Measurements from ENCODE around the gene DDX52.

DDX52 gene

DNA sequence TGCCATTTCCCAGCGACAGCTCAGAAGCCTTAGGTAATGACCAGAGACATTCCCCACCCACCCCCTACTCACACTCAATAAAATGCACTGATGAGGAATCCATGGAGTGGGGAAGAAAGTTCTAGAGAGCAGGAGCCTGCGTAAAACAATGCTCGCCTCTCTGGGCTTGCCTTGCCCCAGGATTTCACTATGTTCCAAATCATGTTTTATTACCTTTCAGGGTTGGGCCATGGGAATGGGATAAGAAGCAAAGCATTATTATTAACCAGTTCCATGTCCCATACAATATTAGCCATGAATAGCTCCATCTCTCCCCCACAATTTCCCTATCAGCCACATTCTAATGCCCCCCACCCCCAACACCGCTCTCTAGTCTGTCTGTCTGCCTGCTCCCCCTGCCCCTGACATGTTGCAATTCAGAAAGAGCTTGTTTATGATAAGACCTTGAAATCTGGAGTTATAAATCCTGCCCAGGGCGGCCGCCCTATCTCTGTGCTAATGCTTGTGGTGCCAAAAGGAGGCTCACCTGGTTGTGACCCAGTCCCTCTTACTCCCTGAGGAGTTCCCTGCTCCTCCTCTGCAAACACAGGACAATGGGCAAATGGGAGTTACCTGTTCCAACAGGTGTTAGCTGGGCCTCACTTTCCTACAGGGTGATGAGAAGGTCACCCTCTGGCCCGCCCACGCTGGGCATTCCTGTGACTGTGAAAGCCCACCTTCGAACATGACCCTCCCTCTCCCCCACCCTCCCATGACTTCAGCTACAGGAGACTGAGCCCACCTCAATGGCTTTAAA is 28.0 kb upstream of the DDX52 start:
- no peak overlapping the region for H3K4me3 ChIP-seq (replicated peaks; ENCODE audit: low read depth, low read length)
- TF ChIP-seq, protein P1, sequence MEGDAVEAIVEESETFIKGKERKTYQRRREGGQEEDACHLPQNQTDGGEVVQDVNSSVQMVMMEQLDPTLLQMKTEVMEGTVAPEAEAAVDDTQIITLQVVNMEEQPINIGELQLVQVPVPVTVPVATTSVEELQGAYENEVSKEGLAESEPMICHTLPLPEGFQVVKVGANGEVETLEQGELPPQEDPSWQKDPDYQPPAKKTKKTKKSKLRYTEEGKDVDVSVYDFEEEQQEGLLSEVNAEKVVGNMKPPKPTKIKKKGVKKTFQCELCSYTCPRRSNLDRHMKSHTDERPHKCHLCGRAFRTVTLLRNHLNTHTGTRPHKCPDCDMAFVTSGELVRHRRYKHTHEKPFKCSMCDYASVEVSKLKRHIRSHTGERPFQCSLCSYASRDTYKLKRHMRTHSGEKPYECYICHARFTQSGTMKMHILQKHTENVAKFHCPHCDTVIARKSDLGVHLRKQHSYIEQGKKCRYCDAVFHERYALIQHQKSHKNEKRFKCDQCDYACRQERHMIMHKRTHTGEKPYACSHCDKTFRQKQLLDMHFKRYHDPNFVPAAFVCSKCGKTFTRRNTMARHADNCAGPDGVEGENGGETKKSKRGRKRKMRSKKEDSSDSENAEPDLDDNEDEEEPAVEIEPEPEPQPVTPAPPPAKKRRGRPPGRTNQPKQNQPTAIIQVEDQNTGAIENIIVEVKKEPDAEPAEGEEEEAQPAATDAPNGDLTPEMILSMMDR (IDR thresholded peaks at IDR 0.05; ENCODE audit: low read length, missing control alignments), result no peak
- no peak for DNase-seq (ENCODE audit: low read depth)

DNA sequence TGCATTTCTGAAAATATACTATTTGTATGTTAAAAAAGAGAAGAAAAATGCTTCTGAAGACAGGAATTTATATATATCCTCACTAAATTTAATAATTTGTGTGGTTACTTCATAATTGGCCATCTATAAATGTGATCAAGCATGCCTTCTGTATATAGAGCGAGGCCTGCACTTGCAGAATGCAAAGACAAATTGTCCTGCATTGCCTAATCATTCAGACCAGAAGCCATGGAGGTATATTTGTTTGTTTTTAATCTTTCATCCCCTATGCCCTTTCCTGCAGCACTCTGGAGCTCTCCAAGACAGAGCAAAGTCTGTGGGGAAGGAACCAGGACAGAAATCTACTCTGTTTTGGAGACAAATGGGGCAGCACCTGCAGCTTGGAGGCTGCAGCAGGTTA is 23.8 kb upstream of the DDX52 start:
- TF ChIP-seq, protein P1 (IDR thresholded peaks at IDR 0.05; ENCODE audit: low read length, missing control alignments), result no peak
- DNase-seq (ENCODE audit: low read depth), result no peak
- H3K4me3 ChIP-seq (replicated peaks; ENCODE audit: low read depth, low read length), result no peak overlapping the region

DNA sequence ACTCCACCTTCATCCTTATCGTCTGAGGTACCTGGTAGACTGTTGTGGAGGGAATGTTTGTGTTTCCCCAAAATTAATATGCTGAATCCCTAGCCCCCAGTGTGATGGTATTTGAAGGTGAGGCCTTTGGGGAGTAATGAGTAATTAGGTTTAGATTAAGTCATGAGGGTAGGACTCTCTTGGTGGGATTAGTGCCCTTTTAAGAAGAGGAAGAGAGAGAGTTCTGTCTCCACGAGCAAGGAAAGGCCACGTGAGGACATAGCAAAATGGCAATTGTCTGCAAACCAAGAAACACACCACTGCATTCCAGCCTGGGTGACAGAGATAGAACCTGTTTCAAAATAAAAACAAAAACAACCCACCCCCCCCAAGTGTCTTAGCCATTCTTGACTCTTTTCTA is 21.0 kb upstream of the DDX52 start:
- TF ChIP-seq, protein P1 (IDR thresholded peaks at IDR 0.05; ENCODE audit: low read length, missing control alignments), result no peak
- no peak for DNase-seq (ENCODE audit: low read depth)

DNA sequence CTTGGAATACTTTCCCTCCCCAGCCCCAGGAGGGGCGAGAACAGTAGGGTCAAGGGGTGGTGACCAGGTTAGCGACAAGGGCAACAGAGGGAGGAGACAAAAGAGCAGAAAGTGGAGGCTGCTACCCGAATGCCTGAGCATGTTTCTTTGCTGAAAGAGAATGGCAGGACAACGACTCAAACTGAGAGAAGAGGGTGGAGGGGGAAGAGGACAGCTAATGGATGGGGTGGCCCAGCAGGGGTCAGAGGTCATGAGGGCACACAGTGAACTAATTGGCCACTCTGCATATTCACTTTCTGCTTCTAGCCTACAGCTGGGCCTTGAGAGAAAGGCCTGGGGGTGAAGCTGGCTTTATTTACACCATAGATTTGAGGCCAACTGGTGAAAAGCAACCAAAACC is 19.1 kb upstream of the DDX52 start:
- no peak for DNase-seq (ENCODE audit: low read depth)

More for the DNA sequence above, 21.0 kb upstream of the DDX52 start:
- H3K4me3 ChIP-seq (replicated peaks; ENCODE audit: low read depth, low read length), result no peak overlapping the region

DNA sequence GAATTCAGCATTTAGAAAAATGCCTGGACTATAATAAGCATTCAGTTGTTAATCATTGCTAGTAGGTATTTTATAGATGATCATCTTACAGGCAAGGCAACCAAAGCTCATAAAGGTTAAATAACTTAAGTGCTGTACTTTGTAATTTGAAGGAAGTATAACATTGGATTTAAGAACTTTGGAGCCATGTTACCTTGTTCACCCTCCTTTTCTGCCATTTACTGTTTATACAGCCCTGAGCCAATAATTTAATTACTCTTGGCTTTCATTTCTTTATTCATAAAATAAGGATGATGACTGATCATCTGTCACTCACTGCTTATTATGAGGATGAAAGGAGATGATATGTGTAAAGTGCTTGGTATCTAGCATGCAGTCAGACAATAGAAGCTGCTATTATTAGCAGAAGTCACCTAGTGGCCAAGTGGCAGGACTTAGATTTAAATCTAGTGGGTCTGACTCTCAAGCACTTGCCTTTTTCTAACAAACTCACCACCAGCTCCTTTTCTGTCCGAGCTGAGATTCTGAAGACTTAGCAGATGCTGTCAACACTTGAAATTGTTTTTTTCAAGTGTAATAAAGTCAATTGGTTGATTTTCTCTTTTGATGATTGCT is 18.3 kb upstream of the DDX52 start:
- TF ChIP-seq, protein P1 (IDR thresholded peaks at IDR 0.05; ENCODE audit: low read length, missing control alignments), result no peak
- H3K4me3 ChIP-seq (replicated peaks; ENCODE audit: low read depth, low read length), result no peak overlapping the region
- DNase-seq (ENCODE audit: low read depth), result no peak

More for the DNA sequence above, 19.1 kb upstream of the DDX52 start:
- H3K4me3 ChIP-seq (replicated peaks; ENCODE audit: low read depth, low read length), result no peak overlapping the region
- TF ChIP-seq, protein P1 (IDR thresholded peaks at IDR 0.05; ENCODE audit: low read length, missing control alignments), result no peak

- no peak for DNase-seq (ENCODE audit: low read depth)
- TF ChIP-seq, protein P1 (IDR thresholded peaks at IDR 0.05; ENCODE audit: low read length, missing control alignments), result no peak
- no peak overlapping the region for H3K4me3 ChIP-seq (replicated peaks; ENCODE audit: low read depth, low read length)
Measured at GRCh38 chr17:37659925-37660324, 16.7 kb upstream of the DDX52 start.
